Measurements from ENCODE around the gene NSUN6. TPM values are rescaled to one million over a fixed set of nuclear protein-coding genes. Genes with fewer than 3 reads are reported as not detected.
A peak's percentile ranks its signal among the peaks of the same experiment; 100 is the strongest.

Gene NSUN6
- polyA plus RNA-seq, 3 donors = 1.2 to 5.1 (median 3.1) TPM

DNA sequence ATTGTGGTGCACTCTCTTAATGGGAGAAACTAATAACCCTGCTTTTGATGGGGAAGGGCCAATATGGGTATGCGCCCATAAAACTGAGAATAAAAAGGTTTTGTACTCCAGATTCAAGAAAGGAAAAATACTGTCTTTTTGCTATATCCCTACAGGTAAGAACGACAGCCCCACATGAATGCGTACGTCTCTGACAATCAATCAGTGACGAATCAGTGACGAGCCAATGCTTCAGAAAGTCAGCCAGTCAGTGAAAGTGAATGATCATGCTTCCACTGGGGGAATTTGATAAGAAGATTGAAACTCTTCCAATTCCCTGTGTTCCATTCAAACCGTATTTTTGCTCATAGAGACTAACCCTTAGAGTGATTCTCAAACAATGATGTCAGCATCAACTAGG, 34.2 kb upstream of the NSUN6 start:
- Histone ChIP-seq H3K27ac (ENCODE audit: low read depth in 1 of 2, low read length in 2 of 2) (no peak overlapping the region), H4K20me1 (ENCODE audit: insufficient read depth, low read length) (no peaks in the 10 kb centered on the region), H3K4me3 (replicated peaks in 1 of 3; ENCODE audit: low read depth in 2 of 3, low read length in 3 of 3) (no peak overlapping the region), H3K36me3 (replicated peaks in 1 of 2; ENCODE audit: control insufficient read depth in 1 of 2, insufficient read depth in 2 of 2, low read length in 2 of 2) (no peaks in the 10 kb centered on the region), H3K79me2 (ENCODE audit: insufficient read depth, low read length) (no peaks in the 10 kb centered on the region), H3K27me3 (ENCODE audit: control insufficient read depth in 2 of 2, insufficient read depth in 2 of 2, low read length in 2 of 2) (no peaks in the 10 kb centered on the region), H3K9me3 (replicated peaks in 1 of 2; ENCODE audit: control insufficient read depth in 1 of 2, insufficient read depth in 1 of 2, low read length in 2 of 2) (no peaks in the 10 kb centered on the region), H3K4me1 (ENCODE audit: control insufficient read depth in 1 of 2, insufficient read depth in 2 of 2, low read length in 2 of 2) (no peaks in the 10 kb centered on the region), H2AFZ (ENCODE audit: insufficient read depth, low read depth, low read length, poor library complexity, severe bottlenecking) (no peak overlapping the region), H3K4me2 (replicated peaks; ENCODE audit: extremely low read depth, low read length, poor library complexity, severe bottlenecking) (no peak overlapping the region), H3K9ac (ENCODE audit: insufficient read depth, low read length, poor library complexity, severe bottlenecking) (no peak overlapping the region)
- no peak for DNase-seq
- TF ChIP-seq, protein P1, sequence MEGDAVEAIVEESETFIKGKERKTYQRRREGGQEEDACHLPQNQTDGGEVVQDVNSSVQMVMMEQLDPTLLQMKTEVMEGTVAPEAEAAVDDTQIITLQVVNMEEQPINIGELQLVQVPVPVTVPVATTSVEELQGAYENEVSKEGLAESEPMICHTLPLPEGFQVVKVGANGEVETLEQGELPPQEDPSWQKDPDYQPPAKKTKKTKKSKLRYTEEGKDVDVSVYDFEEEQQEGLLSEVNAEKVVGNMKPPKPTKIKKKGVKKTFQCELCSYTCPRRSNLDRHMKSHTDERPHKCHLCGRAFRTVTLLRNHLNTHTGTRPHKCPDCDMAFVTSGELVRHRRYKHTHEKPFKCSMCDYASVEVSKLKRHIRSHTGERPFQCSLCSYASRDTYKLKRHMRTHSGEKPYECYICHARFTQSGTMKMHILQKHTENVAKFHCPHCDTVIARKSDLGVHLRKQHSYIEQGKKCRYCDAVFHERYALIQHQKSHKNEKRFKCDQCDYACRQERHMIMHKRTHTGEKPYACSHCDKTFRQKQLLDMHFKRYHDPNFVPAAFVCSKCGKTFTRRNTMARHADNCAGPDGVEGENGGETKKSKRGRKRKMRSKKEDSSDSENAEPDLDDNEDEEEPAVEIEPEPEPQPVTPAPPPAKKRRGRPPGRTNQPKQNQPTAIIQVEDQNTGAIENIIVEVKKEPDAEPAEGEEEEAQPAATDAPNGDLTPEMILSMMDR (IDR thresholded peaks at IDR 0.05) = no peak
- H3K36me3 Mint-ChIP-seq = peaks cover 7 to 15% of the 10 kb centered on the region in 2 donors
- intact Hi-C loops (cut with micrococcal nuclease) = no loop called here
- no peak overlapping the region for H3K4me3 Mint-ChIP-seq
- H3K27me3 Mint-ChIP-seq (ENCODE audit: low read depth in 3 of 3) = peaks cover 0 to 4% (median 3%) of the 10 kb centered on the region in 3 donors
- no peaks in the 10 kb centered on the region for H3K9me3 Mint-ChIP-seq
- no peak overlapping the region for H3K27ac Mint-ChIP-seq
- H3K4me1 Mint-ChIP-seq = peaks cover 3% of the 10 kb centered on the region
- WGBS (ENCODE audit: insufficient coverage) = no CpG with 5 or more reads among the region's 7 CpGs

DNA sequence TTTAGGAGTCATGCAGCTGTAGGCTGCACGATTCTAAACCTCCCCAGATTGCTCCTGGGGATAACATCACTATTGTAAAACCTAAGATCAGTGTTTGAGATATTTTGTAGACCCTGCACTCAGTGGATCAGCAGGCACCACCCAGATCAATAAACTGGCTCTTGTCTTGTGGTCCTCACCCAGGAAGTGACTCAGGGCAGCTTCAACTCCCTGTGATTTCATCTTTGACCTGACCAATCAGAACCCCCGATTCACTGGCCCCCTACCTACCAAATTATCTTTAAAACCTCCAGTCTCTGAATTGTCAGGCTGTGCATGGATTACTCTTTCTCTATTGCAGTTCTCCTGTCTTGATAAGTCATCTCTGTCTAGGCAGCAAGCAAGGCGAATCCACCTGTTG, 33.6 kb upstream of the NSUN6 start:
- H3K4me2 ChIP-seq (replicated peaks; ENCODE audit: extremely low read depth, low read length, poor library complexity, severe bottlenecking) = no peak overlapping the region
- peaks cover 3% of the 10 kb centered on the region for H3K4me1 Mint-ChIP-seq

More for the DNA sequence above, 33.6 kb upstream of the NSUN6 start:
- peaks cover 7 to 15% of the 10 kb centered on the region in 2 donors for H3K36me3 Mint-ChIP-seq
- TF ChIP-seq, protein P1 (IDR thresholded peaks at IDR 0.05) = no peak
- no peak overlapping the region for H2AFZ ChIP-seq (ENCODE audit: insufficient read depth, low read depth, low read length, poor library complexity, severe bottlenecking)
- no peaks in the 10 kb centered on the region for H3K9me3 Mint-ChIP-seq
- H3K4me1 ChIP-seq (ENCODE audit: control insufficient read depth in 1 of 2, insufficient read depth in 2 of 2, low read length in 2 of 2) = no peaks in the 10 kb centered on the region
- H3K36me3 ChIP-seq (replicated peaks in 1 of 2; ENCODE audit: control insufficient read depth in 1 of 2, insufficient read depth in 2 of 2, low read length in 2 of 2) = no peaks in the 10 kb centered on the region
- H3K9ac ChIP-seq (ENCODE audit: insufficient read depth, low read length, poor library complexity, severe bottlenecking) = no peak overlapping the region
- H3K27ac Mint-ChIP-seq = no peak overlapping the region
- peaks cover 0 to 4% (median 3%) of the 10 kb centered on the region in 3 donors for H3K27me3 Mint-ChIP-seq (ENCODE audit: low read depth in 3 of 3)
- no peaks in the 10 kb centered on the region for H3K79me2 ChIP-seq (ENCODE audit: insufficient read depth, low read length)
- no peak overlapping the region for H3K4me3 Mint-ChIP-seq
- no peaks in the 10 kb centered on the region for H3K27me3 ChIP-seq (ENCODE audit: control insufficient read depth in 2 of 2, insufficient read depth in 2 of 2, low read length in 2 of 2)
- intact Hi-C loops (cut with micrococcal nuclease) = no loop called here
- DNase-seq = peak in 1 of 3 donors; percentile 17
- H4K20me1 ChIP-seq (ENCODE audit: insufficient read depth, low read length) = no peaks in the 10 kb centered on the region
- no peak overlapping the region for H3K4me3 ChIP-seq (replicated peaks in 1 of 3; ENCODE audit: low read depth in 2 of 3, low read length in 3 of 3)
- no CpG with 5 or more reads among the region's 3 CpGs for WGBS (ENCODE audit: insufficient coverage)
- H3K9me3 ChIP-seq (replicated peaks in 1 of 2; ENCODE audit: control insufficient read depth in 1 of 2, insufficient read depth in 1 of 2, low read length in 2 of 2) = no peaks in the 10 kb centered on the region
- no peak overlapping the region for H3K27ac ChIP-seq (ENCODE audit: low read depth in 1 of 2, low read length in 2 of 2)
